B cell (primary cell): ENCODE measurements around the gene SPHK1. TPM values are rescaled to one million over a fixed set of nuclear protein-coding genes. Genes with fewer than 3 reads are reported as not detected.

ENCODE experiments used
- ATAC-seq: fragments of 200-7000 bp; cut with Tn5 transposase; one replicate; pipeline ENCODE4 v1.10.0; 2021; ENCODE audit warnings: low read depth, mild to moderate bottlenecking, moderate number of reproducible peaks, moderate library complexity
- CTCF ChIA-PET: fragments of 350-600 bp; sonication (Branson Sonifier 250); formaldehyde crosslinking; loops from one replicate; lab custom pipeline; 2021; ENCODE audit warnings: antibody characterized with exemption, inconsistent platforms; lab: Charles Lee
- POLR2A ChIA-PET: fragments of 350-600 bp; sonication (Branson Sonifier 250); formaldehyde crosslinking; loops from one replicate; lab custom pipeline; 2021; ENCODE audit warnings: antibody characterized with exemption; lab: Charles Lee
- DNase-seq: peaks from one replicate; pipeline ENCODE4 v3.0.0; 2013
- H2AFZ ChIP-seq: 2 replicates; pipeline ENCODE4 v1.6.1; 2012; ENCODE audit warnings: mild to moderate bottlenecking, low read depth, low read length; ENCODE audit not compliant: insufficient read depth, poor library complexity, severe bottlenecking
- H3K27ac ChIP-seq, 2 donors: 1 replicate in 1 of 2; 2 replicates in 1 of 2; pipeline ENCODE4 v1.5.1; 2012 to 2013; ENCODE audit warnings: low read length in 2 of 2, mild to moderate bottlenecking in 2 of 2, moderate library complexity in 1 of 2
- H3K27me3 ChIP-seq, 4 experiments: fragments of 200-600 bp in 1 of 4; sonication (generic) in 1 of 4; replicated peaks in 1 of 4; 1 replicate in 2 of 4; 2 replicates in 2 of 4; pipeline versions ENCODE4 v1.6.1 to v1.7.0; 2013 to 2016; ENCODE audit warnings: low read length in 3 of 4, mild to moderate bottlenecking in 2 of 4, mixed read lengths in 1 of 4, moderate library complexity in 1 of 4; ENCODE audit not compliant: insufficient read depth in 4 of 4, control insufficient read depth in 3 of 4; ENCODE audit errors: control extremely low read depth in 1 of 4
- H3K36me3 ChIP-seq, 2 experiments: replicated peaks in 1 of 2; 1 replicate in 1 of 2; 2 replicates in 1 of 2; pipeline versions ENCODE4 v1.6.1 to v1.7.1; 2013; ENCODE audit warnings: low read length in 1 of 2; ENCODE audit not compliant: insufficient read depth in 2 of 2, control insufficient read depth in 1 of 2; ENCODE audit errors: control extremely low read depth in 1 of 2, extremely low read depth in 1 of 2
- H3K4me1 ChIP-seq, 2 donors: fragments of 200-600 bp in 1 of 2; sonication (generic) in 1 of 2; 1 replicate in 1 of 2; 2 replicates in 1 of 2; pipeline versions ENCODE4 v1.5.1 to v1.6.1; 2013 to 2017; ENCODE audit warnings: low read length in 2 of 2; ENCODE audit not compliant: control insufficient read depth in 2 of 2, insufficient read depth in 2 of 2
- H3K4me2 ChIP-seq: replicated peaks from 2 replicates; pipeline ENCODE3; 2012; ENCODE audit warnings: mild to moderate bottlenecking, low read depth, low read length; ENCODE audit not compliant: poor library complexity, severe bottlenecking
- H3K4me3 ChIP-seq, 5 experiments: fragments of 200-600 bp in 1 of 5; sonication (generic) in 1 of 5; 1 replicate in 3 of 5; 2 replicates in 2 of 5; pipeline versions ENCODE4 v1.5.1 to v1.7.0; 2011 to 2016; ENCODE audit warnings: low read length in 4 of 5, mild to moderate bottlenecking in 4 of 5, low read depth in 2 of 5, control low read depth in 1 of 5, moderate library complexity in 1 of 5; ENCODE audit not compliant: insufficient read depth in 1 of 5; ENCODE audit errors: control extremely low read depth in 1 of 5, extremely low read depth in 1 of 5
- H3K79me2 ChIP-seq: fragments of 200-600 bp; sonication (generic); one replicate; pipeline ENCODE4 v1.6.0; 2016; ENCODE audit warnings: low read length; ENCODE audit not compliant: control insufficient read depth, insufficient read depth
- H3K9ac ChIP-seq: fragments of 200-600 bp; sonication (generic); 2 replicates; pipeline ENCODE4 v1.6.1; 2017; ENCODE audit warnings: mild to moderate bottlenecking, low read length, moderate library complexity
- H3K9me3 ChIP-seq, 3 donors: one replicate each; pipeline versions ENCODE4 v1.6.1 to v1.7.1; 2013; ENCODE audit warnings: low read length in 2 of 3; ENCODE audit not compliant: control insufficient read depth in 2 of 3, insufficient read depth in 1 of 3; ENCODE audit errors: control extremely low read depth in 1 of 3
- H4K20me1 ChIP-seq: 2 replicates; pipeline ENCODE4 v1.6.0; 2012; ENCODE audit warnings: mild to moderate bottlenecking, low read length; ENCODE audit not compliant: insufficient read depth, control insufficient read depth, poor library complexity, severe bottlenecking
- H3K27ac Mint-ChIP-seq: one replicate; pipeline ENCODE4 v1.8.0; 2021; ENCODE audit warnings: mixed read lengths
- H3K27me3 Mint-ChIP-seq: one replicate; pipeline ENCODE4 v1.8.0; 2021; ENCODE audit warnings: mixed read lengths
- H3K4me1 Mint-ChIP-seq: one replicate; pipeline ENCODE4 v1.8.0; 2021; ENCODE audit warnings: mixed read lengths
- H3K4me3 Mint-ChIP-seq: one replicate; pipeline ENCODE4 v1.8.0; 2021; ENCODE audit warnings: mixed read lengths
- H3K9me3 Mint-ChIP-seq: one replicate; pipeline ENCODE4 v1.8.0; 2022; ENCODE audit warnings: mixed read lengths; ENCODE audit not compliant: insufficient read depth
- CTCF ChIP-seq: fragments of 200-600 bp; IDR thresholded peaks from one replicate; pipeline ENCODE4 v1.8.0; 2022; ENCODE audit warnings: antibody characterized with exemption, mild to moderate bottlenecking
- EZH2 ChIP-seq: IDR thresholded peaks from 2 replicates; pipeline ENCODE4 v1.6.1; 2012; ENCODE audit warnings: borderline replicate concordance, low read depth, mild to moderate bottlenecking, moderate library complexity, low read length; ENCODE audit not compliant: insufficient read depth, poor library complexity, severe bottlenecking
- WGBS: methylation state at CpG from one replicate; pipeline ENCODE4 v1.1.5; 2013; ENCODE audit warnings: missing lambda C conversion rate; ENCODE audit not compliant: insufficient coverage; 5-methylcytosine and 5-hydroxymethylcytosine counted together
- intact Hi-C: fragments of 100-400 bp; cut with micrococcal nuclease; formaldehyde crosslinking; loops from one replicate; pipeline ENCODE4 v1.10.0; 2022
- polyA plus RNA-seq: library from polyadenylated mRNA; depleted of rRNA; stranded (reverse); fragments of >200 nt; gene quantifications from 2 replicates; pipeline ENCODE4 v1.2.3, GENCODE V29; 2012
- total RNA-seq, 2 donors: library from RNA; stranded (reverse); fragments of 120-200 nt in 1 of 2; gene quantifications; 1 replicate in 1 of 2; 2 replicates in 1 of 2; pipeline versions ENCODE4 v1.2.3 to v1.2.4, GENCODE V29; 2013 to 2022

The SPHK1 gene
- total and polyA plus RNA-seq, 2 donors (not counting 1 experiment from before 2014, with no cell fraction given): 1.1 to 2.4 TPM

GRCh38 chr17:76391200-76391715 is 6.8 kb downstream of the SPHK1 start:
- ATAC-seq: no peak
- Histone ChIP-seq H3K4me2 (no peak overlapping the region), H3K9ac (no peak overlapping the region), H3K27ac (no peak overlapping the region), H3K27me3 (no peaks in the 10 kb centered on the region), H3K9me3 (no peaks in the 10 kb centered on the region), H4K20me1 (no peaks in the 10 kb centered on the region), H3K4me1 (peaks cover 0 to under 1% of the 10 kb centered on the region in 2 donors), H3K79me2 (peaks cover 2% of the 10 kb centered on the region), H2AFZ (no peak overlapping the region), H3K4me3 (no peak overlapping the region), H3K36me3 (peaks cover 0 to 46% of the 10 kb centered on the region in 2 experiments)
- Mint-ChIP-seq H3K4me1 (peaks cover 4% of the 10 kb centered on the region), H3K9me3 (no peaks in the 10 kb centered on the region), H3K27me3 (no peaks in the 10 kb centered on the region), H3K27ac (no peak overlapping the region), H3K4me3 (no peak overlapping the region)
- over 99% methylated on average over 18 of the region's 21 CpGs for WGBS
- ChIA-PET POLR2A (no interaction called here), CTCF (no interaction called here)
- no peak for DNase-seq
- TF ChIP-seq CTCF: no peak
- intact Hi-C loops: no loop called here

GRCh38 chr17:76394166-76394565 is 9.8 kb downstream of the SPHK1 start:
- Mint-ChIP-seq H3K4me3 (no peak overlapping the region), H3K27ac (no peak overlapping the region), H3K4me1 (no peaks in the 10 kb centered on the region), H3K27me3 (no peaks in the 10 kb centered on the region), H3K9me3 (no peaks in the 10 kb centered on the region)
- 90% methylated on average over 8 of the region's 10 CpGs for WGBS
- Histone ChIP-seq H3K9me3 (no peaks in the 10 kb centered on the region), H3K36me3 (peaks cover 0 to 75% of the 10 kb centered on the region in 2 experiments), H4K20me1 (peaks cover 14% of the 10 kb centered on the region), H3K4me2 (no peak overlapping the region), H3K27me3 (no peaks in the 10 kb centered on the region), H2AFZ (no peak overlapping the region), H3K9ac (no peak overlapping the region), H3K4me3 (no peak overlapping the region), H3K4me1 (no peaks in the 10 kb centered on the region), H3K27ac (no peak overlapping the region), H3K79me2 (peaks cover 6% of the 10 kb centered on the region)
- CTCF ChIA-PET: interaction anchor here (0.7 to 5.5 kb wide), 4 partner anchors 66 to 380 kb away, joined by 3 to 119 read pairs (median 4); no protein-coding TSS in a partner anchor
- no peak for DNase-seq
- intact Hi-C loops: no loop called here
- no peak for TF ChIP-seq CTCF
- no peak for TF ChIP-seq EZH2
- no peak for ATAC-seq
- POLR2A ChIA-PET: no interaction called here
